PC-9 (cell line): Measurements from ENCODE around the gene TNXB.

ENCODE experiments used
- EZH2 ChIP-seq: fragments of 200-600 bp; sonication (generic); IDR thresholded peaks from 2 replicates; pipeline ENCODE4 v1.8.0; 2017; ENCODE audit warnings: antibody characterized with exemption, low read depth
- TF ChIP-seq, protein P1 (sequence below): fragments of 200-600 bp; sonication (generic); conservative IDR thresholded peaks from 2 replicates; pipeline ENCODE4 v1.6.1; 2017; ENCODE audit warnings: mixed run types, antibody characterized with exemption, mild to moderate bottlenecking, moderate library complexity

DNA sequence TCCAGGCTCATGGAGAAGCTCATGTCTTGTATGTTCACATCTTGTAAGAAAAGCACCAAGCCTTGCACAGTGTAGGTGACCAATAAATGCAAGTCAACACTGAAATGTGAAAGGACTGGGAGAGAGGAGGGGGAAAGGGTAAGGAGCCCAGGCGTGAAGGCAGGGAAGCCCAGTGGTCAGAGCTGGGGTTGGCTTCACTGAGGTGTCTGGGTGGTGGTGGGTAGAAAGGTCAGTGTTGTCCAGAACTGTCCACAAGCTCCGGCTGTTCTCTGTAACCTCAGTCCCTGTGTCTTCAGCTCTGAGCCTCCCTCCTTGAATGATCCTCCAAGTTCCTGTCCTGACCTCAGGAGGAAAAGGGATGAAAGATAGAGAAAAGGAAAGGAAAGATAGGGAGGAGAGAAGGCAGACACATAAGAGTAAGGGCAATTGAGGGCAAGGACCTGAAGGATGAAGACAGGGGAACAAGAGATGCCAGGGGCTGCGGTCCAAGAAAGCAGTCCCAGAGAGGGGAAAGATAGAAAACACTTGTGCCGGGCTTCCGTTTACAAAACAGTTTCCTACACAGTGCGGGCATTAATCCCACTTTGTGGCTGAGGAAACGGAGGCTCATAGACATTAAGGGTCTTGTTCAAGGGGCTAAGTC is 2.4 kb upstream of the TNXB start:
- TF ChIP-seq, protein P1, sequence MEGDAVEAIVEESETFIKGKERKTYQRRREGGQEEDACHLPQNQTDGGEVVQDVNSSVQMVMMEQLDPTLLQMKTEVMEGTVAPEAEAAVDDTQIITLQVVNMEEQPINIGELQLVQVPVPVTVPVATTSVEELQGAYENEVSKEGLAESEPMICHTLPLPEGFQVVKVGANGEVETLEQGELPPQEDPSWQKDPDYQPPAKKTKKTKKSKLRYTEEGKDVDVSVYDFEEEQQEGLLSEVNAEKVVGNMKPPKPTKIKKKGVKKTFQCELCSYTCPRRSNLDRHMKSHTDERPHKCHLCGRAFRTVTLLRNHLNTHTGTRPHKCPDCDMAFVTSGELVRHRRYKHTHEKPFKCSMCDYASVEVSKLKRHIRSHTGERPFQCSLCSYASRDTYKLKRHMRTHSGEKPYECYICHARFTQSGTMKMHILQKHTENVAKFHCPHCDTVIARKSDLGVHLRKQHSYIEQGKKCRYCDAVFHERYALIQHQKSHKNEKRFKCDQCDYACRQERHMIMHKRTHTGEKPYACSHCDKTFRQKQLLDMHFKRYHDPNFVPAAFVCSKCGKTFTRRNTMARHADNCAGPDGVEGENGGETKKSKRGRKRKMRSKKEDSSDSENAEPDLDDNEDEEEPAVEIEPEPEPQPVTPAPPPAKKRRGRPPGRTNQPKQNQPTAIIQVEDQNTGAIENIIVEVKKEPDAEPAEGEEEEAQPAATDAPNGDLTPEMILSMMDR: no peak
- no peak for TF ChIP-seq EZH2
